ENCODE data around the gene CD38. TPM values are rescaled to one million over a fixed set of nuclear protein-coding genes. Genes with fewer than 3 reads are reported as not detected.

Gene CD38
- total and polyA plus RNA-seq, 2 donors = 31.0 to 47.6 TPM

GRCh38 chr4:15781427-15782095 is 3.4 kb downstream of the CD38 start:
- WGBS = 94% methylated on average over 6 of the region's 6 CpGs
- H3K9me3 ChIP-seq (ENCODE audit: control insufficient read depth in 2 of 2, insufficient read depth in 1 of 2, low read length in 1 of 2) = peaks cover 0 to 7% of the 10 kb centered on the region in 2 donors

GRCh38 chr4:15783676-15784075 is 5.5 kb downstream of the CD38 start:
- Histone ChIP-seq H3K4me3 (ENCODE audit: low read length in 2 of 2) (no peak overlapping the region), H3K9me3 (ENCODE audit: control insufficient read depth in 2 of 2, insufficient read depth in 1 of 2, low read length in 1 of 2) (peaks cover 2 to 13% of the 10 kb centered on the region in 2 donors), H3K4me1 (ENCODE audit: control insufficient read depth in 2 of 2, insufficient read depth in 2 of 2, low read length in 2 of 2) (peaks cover 25 to 27% of the 10 kb centered on the region in 2 donors), H3K27ac (ENCODE audit: low read depth in 1 of 2, low read length in 1 of 2) (no peak overlapping the region), H3K36me3 (ENCODE audit: control insufficient read depth in 2 of 2, insufficient read depth in 2 of 2, low read length in 1 of 2) (peaks cover 52 to 61% of the 10 kb centered on the region in 2 donors), H3K27me3 (ENCODE audit: control insufficient read depth in 2 of 2, insufficient read depth in 1 of 2, low read length in 1 of 2) (no peaks in the 10 kb centered on the region)
- DNase-seq (ENCODE audit: low read depth in 6 of 9, low spot score in 9 of 9) = no peak
- WGBS = 87% methylated on average over 4 of the region's 4 CpGs

More at GRCh38 chr4:15781427-15782095, 3.4 kb downstream of the CD38 start:
- H3K27me3 ChIP-seq (ENCODE audit: control insufficient read depth in 2 of 2, insufficient read depth in 1 of 2, low read length in 1 of 2) = no peaks in the 10 kb centered on the region
- peak overlapping the region; percentile 6 to 28 for H3K4me3 ChIP-seq (ENCODE audit: low read length in 2 of 2)
- no peak for DNase-seq (ENCODE audit: low read depth in 6 of 9, low spot score in 9 of 9)
- peaks cover 33 to 49% of the 10 kb centered on the region in 2 donors for H3K36me3 ChIP-seq (ENCODE audit: control insufficient read depth in 2 of 2, insufficient read depth in 2 of 2, low read length in 1 of 2)
- no peak overlapping the region for H3K27ac ChIP-seq (ENCODE audit: low read depth in 1 of 2, low read length in 1 of 2)
- peaks cover 28 to 42% of the 10 kb centered on the region in 2 donors for H3K4me1 ChIP-seq (ENCODE audit: control insufficient read depth in 2 of 2, insufficient read depth in 2 of 2, low read length in 2 of 2)

DNA sequence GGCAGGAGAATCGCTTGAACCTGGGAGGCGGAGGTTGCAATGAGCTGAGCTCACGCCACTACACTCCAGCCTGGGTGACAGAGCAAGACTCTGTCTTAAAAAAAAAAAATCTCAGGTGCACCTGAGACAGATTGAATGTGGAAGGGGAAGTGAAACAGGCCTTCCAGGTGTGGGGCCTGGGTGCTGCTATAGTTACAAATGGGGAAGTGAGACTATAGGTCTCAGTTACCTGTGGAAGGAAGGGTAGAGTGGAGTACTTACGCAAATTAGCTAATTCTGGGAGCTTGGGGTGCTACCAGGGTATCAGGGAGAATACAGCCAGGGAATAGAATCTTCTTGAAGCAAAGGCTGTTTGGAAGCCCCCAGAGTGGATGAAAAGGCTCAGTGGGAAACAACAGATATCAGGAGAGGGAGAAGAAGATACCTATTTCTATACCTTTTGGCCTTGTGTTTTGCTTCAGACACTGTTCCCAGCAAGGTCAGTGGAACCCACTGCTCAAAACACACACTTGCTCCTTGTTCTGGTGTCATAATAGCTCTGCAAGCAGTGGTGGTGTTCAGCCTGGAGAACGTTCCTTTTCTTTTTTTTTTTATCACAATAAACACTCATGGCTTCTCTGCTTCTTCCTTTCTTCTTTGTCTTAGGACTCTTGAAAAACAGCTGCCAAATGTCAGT is 7.0 kb downstream of the CD38 start:
- Histone ChIP-seq H3K4me3 (ENCODE audit: low read length in 2 of 2) (no peak overlapping the region), H3K9me3 (ENCODE audit: control insufficient read depth in 2 of 2, insufficient read depth in 1 of 2, low read length in 1 of 2) (peaks cover 2 to 13% of the 10 kb centered on the region in 2 donors), H3K27me3 (ENCODE audit: control insufficient read depth in 2 of 2, insufficient read depth in 1 of 2, low read length in 1 of 2) (no peaks in the 10 kb centered on the region), H3K27ac (ENCODE audit: low read depth in 1 of 2, low read length in 1 of 2) (no peak overlapping the region), H3K4me1 (ENCODE audit: control insufficient read depth in 2 of 2, insufficient read depth in 2 of 2, low read length in 2 of 2) (peaks cover 25 to 27% of the 10 kb centered on the region in 2 donors), H3K36me3 (ENCODE audit: control insufficient read depth in 2 of 2, insufficient read depth in 2 of 2, low read length in 1 of 2) (peaks cover 56 to 63% of the 10 kb centered on the region in 2 donors)
- DNase-seq (ENCODE audit: low read depth in 6 of 9, low spot score in 9 of 9) = no peak
- 89% methylated on average over 5 of the region's 5 CpGs for WGBS

DNA sequence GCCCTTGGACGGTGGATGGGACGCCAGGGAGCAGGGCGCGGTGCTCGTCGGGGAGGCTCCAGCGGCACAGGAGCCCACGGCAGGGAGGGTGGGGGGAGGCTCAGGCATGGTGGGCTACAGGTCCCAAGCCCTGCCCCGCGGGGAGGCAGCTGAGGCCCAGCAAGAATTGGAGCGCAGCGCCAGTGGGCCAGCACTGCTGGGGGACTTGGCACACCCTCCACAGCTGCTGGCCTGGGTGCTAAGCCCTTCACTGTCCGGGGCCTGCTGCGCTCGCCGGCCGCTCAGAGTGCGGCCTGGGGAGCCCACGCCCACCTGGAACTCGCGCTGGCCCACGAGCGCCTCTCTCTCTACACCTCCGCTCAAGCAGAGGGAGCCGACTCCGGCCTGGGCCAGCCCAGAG is 8.6 kb downstream of the CD38 start:
- DNase-seq (ENCODE audit: low read depth in 6 of 9, low spot score in 9 of 9) = no peak
- WGBS = 98% methylated on average over 26 of the region's 26 CpGs
- Histone ChIP-seq H3K4me3 (ENCODE audit: low read length in 2 of 2) (no peak overlapping the region), H3K4me1 (ENCODE audit: control insufficient read depth in 2 of 2, insufficient read depth in 2 of 2, low read length in 2 of 2) (peaks cover 14 to 18% of the 10 kb centered on the region in 2 donors), H3K27me3 (ENCODE audit: control insufficient read depth in 2 of 2, insufficient read depth in 1 of 2, low read length in 1 of 2) (no peaks in the 10 kb centered on the region), H3K27ac (ENCODE audit: low read depth in 1 of 2, low read length in 1 of 2) (no peak overlapping the region), H3K9me3 (ENCODE audit: control insufficient read depth in 2 of 2, insufficient read depth in 1 of 2, low read length in 1 of 2) (peaks cover 2 to 13% of the 10 kb centered on the region in 2 donors), H3K36me3 (ENCODE audit: control insufficient read depth in 2 of 2, insufficient read depth in 2 of 2, low read length in 1 of 2) (peaks cover 54% of the 10 kb centered on the region in 2 donors)

DNA sequence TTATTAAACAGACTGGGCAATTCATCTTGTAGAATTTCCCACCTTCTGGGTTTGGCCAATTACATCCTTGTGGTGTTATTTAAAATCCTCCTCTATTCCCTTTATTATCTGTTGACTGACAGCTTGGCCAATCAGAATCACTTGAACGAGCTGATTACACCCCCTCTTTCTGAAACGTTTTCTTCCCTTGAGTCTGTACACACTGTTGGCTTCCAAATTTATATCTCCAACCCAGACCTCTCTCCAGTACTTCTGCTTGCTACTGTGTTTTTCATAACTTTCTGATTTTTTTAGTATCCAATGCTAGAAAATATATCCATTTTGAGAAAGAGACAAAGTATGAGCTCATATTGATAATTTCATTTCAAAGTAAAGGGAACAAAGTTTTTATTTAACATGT is 14.8 kb downstream of the CD38 start:
- 96% methylated on average over 2 of the region's 2 CpGs for WGBS
- peaks cover 3 to 5% of the 10 kb centered on the region in 2 donors for H3K4me1 ChIP-seq (ENCODE audit: control insufficient read depth in 2 of 2, insufficient read depth in 2 of 2, low read length in 2 of 2)
- peaks cover 15 to 21% of the 10 kb centered on the region in 2 donors for H3K36me3 ChIP-seq (ENCODE audit: control insufficient read depth in 2 of 2, insufficient read depth in 2 of 2, low read length in 1 of 2)
- no peak overlapping the region for H3K4me3 ChIP-seq (ENCODE audit: low read length in 2 of 2)
- no peaks in the 10 kb centered on the region for H3K9me3 ChIP-seq (ENCODE audit: control insufficient read depth in 2 of 2, insufficient read depth in 1 of 2, low read length in 1 of 2)
- H3K27ac ChIP-seq (ENCODE audit: low read depth in 1 of 2, low read length in 1 of 2) = no peak overlapping the region
- H3K27me3 ChIP-seq (ENCODE audit: control insufficient read depth in 2 of 2, insufficient read depth in 1 of 2, low read length in 1 of 2) = no peaks in the 10 kb centered on the region
- no peak for DNase-seq (ENCODE audit: low read depth in 6 of 9, low spot score in 9 of 9)

GRCh38 chr4:15793506-15794363 is 15.6 kb downstream of the CD38 start:
- DNase-seq (ENCODE audit: low read depth in 6 of 9, low spot score in 9 of 9) = no peak
- Histone ChIP-seq H3K4me1 (ENCODE audit: control insufficient read depth in 2 of 2, insufficient read depth in 2 of 2, low read length in 2 of 2) (peaks cover 4 to 6% of the 10 kb centered on the region in 2 donors), H3K9me3 (ENCODE audit: control insufficient read depth in 2 of 2, insufficient read depth in 1 of 2, low read length in 1 of 2) (no peaks in the 10 kb centered on the region), H3K27ac (ENCODE audit: low read depth in 1 of 2, low read length in 1 of 2) (no peak overlapping the region), H3K36me3 (ENCODE audit: control insufficient read depth in 2 of 2, insufficient read depth in 2 of 2, low read length in 1 of 2) (peaks cover 10 to 14% of the 10 kb centered on the region in 2 donors), H3K4me3 (ENCODE audit: low read length in 2 of 2) (no peak overlapping the region), H3K27me3 (ENCODE audit: control insufficient read depth in 2 of 2, insufficient read depth in 1 of 2, low read length in 1 of 2) (no peaks in the 10 kb centered on the region)
- 93% methylated on average over 3 of the region's 3 CpGs for WGBS

DNA sequence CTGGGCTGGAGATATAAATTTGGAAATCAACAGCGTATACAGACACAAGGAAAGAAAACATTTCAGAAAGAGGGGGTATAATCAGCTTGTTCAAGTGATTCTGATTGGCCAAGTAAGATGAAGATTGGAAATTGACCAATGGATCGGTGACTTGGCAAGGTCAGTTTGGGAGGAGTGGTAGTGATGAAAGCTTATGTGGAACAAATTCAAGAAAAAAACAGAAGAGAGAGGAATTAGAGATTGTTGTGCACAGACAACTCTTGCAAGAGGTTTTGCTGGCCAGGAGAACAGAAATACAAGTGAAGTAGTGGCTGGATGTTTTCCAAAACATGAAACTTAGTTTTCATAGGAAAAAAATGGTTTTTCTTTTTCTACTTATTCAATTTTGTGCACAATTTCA is 16.3 kb downstream of the CD38 start:
- H3K4me3 ChIP-seq (ENCODE audit: low read length in 2 of 2) = no peak overlapping the region
- peaks cover 4 to 6% of the 10 kb centered on the region in 2 donors for H3K4me1 ChIP-seq (ENCODE audit: control insufficient read depth in 2 of 2, insufficient read depth in 2 of 2, low read length in 2 of 2)
- no peak for DNase-seq (ENCODE audit: low read depth in 6 of 9, low spot score in 9 of 9)
- H3K9me3 ChIP-seq (ENCODE audit: control insufficient read depth in 2 of 2, insufficient read depth in 1 of 2, low read length in 1 of 2) = no peaks in the 10 kb centered on the region
- H3K27me3 ChIP-seq (ENCODE audit: control insufficient read depth in 2 of 2, insufficient read depth in 1 of 2, low read length in 1 of 2) = no peaks in the 10 kb centered on the region
- H3K27ac ChIP-seq (ENCODE audit: low read depth in 1 of 2, low read length in 1 of 2) = no peak overlapping the region
- WGBS = 99% methylated on average over 2 of the region's 2 CpGs
- peaks cover 10 to 14% of the 10 kb centered on the region in 2 donors for H3K36me3 ChIP-seq (ENCODE audit: control insufficient read depth in 2 of 2, insufficient read depth in 2 of 2, low read length in 1 of 2)

- no peak overlapping the region for H3K4me3 ChIP-seq (ENCODE audit: low read length in 2 of 2)
- no peak for DNase-seq (ENCODE audit: low read depth in 6 of 9, low spot score in 9 of 9)
- H3K4me1 ChIP-seq (ENCODE audit: control insufficient read depth in 2 of 2, insufficient read depth in 2 of 2, low read length in 2 of 2) = peaks cover 6% of the 10 kb centered on the region in 2 donors
- no peaks in the 10 kb centered on the region for H3K9me3 ChIP-seq (ENCODE audit: control insufficient read depth in 2 of 2, insufficient read depth in 1 of 2, low read length in 1 of 2)
- no peaks in the 10 kb centered on the region for H3K27me3 ChIP-seq (ENCODE audit: control insufficient read depth in 2 of 2, insufficient read depth in 1 of 2, low read length in 1 of 2)
- H3K27ac ChIP-seq (ENCODE audit: low read depth in 1 of 2, low read length in 1 of 2) = no peak overlapping the region
- WGBS = 16% methylated on average over 1 of the region's 1 CpG
- H3K36me3 ChIP-seq (ENCODE audit: control insufficient read depth in 2 of 2, insufficient read depth in 2 of 2, low read length in 1 of 2) = peaks cover 7 to 12% of the 10 kb centered on the region in 2 donors
Measured at GRCh38 chr4:15794905-15795304, 16.8 kb downstream of the CD38 start.

Data from thymus (tissue), 11 donors.